DMS 273 (cell line): ENCODE results near the gene APMAP.

Experiments used
- DNase-seq: peaks from one replicate; lab custom pipeline; 2025; ENCODE audit not compliant: unreplicated experiment; lab: John Stamatoyannopoulos, UW

Gene APMAP, protein sequence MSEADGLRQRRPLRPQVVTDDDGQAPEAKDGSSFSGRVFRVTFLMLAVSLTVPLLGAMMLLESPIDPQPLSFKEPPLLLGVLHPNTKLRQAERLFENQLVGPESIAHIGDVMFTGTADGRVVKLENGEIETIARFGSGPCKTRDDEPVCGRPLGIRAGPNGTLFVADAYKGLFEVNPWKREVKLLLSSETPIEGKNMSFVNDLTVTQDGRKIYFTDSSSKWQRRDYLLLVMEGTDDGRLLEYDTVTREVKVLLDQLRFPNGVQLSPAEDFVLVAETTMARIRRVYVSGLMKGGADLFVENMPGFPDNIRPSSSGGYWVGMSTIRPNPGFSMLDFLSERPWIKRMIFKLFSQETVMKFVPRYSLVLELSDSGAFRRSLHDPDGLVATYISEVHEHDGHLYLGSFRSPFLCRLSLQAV

DNA sequence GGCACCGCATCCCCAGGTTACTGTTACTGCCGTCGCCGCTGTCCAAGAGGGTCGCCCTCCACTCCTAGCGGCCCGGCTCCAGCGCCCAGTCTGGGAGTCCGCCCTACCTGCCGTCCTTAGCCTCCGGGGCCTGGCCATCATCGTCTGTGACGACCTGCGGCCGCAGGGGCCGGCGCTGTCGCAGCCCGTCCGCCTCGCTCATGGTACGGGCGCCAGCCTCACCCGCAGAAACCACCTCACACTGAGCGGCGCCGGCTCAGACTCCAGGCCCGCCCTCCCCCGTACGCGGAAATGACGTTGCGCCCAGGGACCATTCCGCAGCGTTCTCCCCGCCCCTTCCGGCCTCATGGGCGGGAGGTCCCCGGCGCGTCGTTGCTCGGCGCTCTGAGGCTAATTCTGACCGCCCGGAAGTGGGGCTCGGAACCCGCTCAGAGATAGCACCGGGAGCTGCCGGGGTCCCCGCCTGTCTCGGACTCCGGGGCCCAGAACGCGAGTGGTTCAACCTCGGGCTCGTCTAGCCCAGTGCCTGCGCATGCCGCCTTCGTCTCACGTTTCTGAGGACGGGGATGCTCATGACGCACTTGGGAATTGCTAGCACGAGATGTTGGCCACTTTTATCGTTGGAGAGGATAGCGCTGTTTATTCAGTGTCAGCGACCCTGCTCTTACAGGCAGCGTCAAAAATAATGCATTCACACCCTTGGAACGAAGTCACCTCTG is at the start of gene APMAP:
TSS of gene APMAP (minus strand) at position 265 of the 719 bp plus-strand sequence. CDS start at position 202, 63 bp downstream.
- peak; percentile 97 for DNase-seq

DNA sequence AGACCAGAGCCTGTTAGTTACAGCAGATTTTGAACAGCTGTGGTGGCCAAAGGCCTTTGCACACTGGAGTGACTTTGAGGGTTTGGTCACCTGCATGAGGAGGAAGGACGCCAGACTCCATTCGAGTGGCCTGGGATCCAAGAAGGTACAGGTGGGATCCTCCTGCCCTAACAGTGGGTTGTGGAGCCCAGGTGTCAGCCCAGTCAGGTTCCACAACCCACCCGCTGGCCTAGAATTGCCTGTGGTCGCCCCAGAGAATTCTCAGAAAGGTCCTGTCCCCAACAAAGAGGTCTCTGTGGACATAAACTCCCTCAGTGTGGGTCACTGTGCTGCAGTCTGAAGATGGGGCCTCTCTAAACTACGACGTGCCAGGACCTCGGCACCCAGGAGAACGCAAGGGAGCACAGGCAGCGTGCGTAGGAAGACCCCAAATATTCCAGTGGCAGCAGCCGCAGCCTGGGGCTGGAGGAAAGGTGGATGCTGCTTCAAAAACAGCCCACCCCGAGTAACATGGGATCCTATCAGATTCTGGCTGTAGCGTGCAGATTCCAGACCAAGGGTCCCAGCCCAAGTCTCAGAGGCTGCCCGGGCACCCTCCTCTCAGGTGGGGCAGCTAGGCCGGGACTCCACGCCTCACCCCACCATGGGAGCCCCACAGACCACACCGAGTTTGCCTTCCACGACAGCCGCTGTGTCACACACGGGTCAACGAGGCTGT is 49.4 kb upstream of the APMAP start:
- no peak for DNase-seq

DNA sequence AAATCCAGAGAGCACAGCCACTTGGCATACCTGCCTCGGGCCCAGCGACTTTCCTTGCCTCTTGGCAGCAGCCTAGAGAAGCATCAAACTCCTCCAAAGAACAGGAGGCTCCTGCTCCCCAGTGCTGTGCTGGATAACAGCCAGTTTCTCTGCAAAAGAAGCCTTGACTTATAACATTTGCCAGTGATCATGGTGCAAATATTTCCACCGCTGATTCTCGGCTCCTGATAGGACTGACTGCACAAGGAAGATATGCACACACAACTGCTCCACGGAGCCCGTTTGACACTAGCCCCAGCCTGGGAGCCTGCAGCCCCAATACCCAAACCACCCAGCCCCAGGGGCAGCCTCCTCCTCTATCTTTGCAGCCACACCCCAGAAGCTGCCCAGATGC is 47.9 kb upstream of the APMAP start:
- peak; percentile 59 for DNase-seq

DNA sequence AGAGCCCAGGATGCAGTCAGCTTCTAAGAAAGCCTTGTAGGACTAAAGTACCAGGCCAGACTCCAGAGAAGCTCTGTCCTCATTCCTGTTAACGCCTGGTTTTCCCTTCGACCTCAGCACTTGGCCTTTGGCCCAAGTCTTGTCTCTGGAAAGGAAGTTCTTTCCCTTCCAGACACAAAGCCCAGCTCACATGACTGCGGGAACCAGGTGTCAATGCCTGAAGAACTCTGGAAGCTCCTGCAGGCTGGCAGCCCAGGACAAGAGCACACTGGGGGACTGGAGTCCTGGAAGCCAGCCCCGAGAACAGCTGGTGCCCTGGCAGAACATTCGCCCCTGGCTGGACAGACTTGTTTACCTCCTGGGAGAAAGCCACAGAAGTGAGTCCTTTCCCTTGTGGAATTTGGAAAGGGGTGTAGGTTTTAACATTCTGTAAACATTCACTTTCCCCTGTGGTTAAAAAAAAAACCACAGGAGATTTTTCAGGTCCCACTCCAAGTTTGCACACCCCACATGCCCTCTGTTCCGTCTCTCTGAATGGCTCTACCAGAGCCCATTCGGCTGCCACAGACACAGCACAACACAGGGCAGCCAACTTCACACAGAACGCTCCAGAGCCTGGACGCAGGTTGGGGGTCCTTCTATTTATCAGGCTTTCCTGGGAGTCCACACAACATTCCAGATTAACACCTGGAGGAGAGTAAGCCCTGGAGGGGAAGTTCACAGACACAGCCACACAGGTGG is 47.3 kb upstream of the APMAP start:
- DNase-seq: peak; percentile 95

DNA sequence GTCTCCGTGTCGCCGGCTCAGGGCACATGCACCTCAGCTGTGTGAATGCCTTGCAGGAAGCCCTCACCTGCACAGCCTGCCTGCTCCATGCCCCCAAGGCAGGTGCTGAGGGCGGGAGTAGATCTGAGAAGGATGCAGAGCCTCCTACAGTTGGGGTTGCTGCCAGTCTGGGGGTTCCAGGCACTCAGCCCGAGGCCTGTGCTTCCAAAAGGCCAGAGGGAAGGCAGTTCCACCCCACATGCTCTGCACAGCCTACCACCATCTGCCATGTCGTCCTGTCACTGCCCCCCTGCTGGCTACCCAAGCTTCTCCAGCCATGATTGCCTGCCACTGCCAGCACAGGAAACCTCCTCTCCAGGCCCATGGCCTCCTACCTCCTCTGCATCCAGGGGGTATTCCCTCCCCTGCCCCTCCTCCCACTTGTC is 46.1 kb upstream of the APMAP start:
- peak; percentile 76 for DNase-seq

DNA sequence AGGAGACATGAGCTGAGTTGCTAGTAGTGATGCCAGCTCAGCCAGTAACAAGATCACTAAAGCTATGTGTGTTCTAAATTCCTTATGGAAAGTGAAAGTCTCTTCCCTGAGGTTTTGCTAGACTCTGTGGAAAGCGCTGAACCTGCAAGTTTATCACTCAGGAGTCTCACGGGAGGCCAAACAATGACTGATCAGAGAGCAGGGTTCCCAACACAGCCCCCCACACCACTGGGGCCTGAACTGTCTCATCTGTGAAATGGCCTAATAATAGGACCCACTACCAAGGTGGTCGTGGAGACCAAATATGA is 45.5 kb upstream of the APMAP start:
- no peak for DNase-seq

DNA sequence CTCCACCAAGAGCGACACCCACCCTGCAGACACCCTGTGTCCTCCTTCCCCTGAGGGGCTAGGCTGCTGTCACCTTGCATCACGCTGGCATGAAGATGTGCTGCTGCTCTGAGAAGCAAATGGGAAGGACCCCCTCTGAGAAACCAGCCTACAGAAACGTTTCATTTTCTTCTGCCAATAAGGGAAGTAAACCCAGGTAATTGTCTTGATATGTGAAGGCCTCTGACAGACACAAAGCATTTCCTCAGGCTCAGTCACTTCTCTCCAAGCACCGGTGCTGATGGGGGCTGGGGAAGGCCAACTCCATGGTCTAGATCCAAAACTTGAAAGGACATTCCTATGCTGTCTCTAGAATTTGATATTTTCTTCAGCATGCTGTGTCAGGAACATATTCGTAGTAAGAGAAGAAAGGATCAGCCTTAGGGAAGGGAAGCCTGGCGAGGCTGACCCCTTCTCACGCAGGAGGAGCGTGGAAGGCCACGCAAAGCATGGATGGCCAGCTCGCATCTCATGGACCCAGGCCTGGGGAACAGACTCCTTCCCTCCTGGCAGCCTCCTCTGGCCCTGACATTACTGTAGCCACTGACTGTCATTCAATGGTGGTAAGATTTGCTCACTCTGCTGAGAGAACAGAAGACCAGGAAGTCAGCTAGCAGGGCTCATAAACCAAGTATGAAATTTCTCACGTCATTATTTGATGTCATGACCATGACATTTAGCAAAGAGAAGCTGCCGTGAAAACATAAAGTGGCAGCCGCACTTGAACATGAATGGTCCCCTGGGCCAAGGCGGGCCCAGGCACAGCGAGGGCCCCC is 44.9 kb upstream of the APMAP start:
- DNase-seq: no peak

DNA sequence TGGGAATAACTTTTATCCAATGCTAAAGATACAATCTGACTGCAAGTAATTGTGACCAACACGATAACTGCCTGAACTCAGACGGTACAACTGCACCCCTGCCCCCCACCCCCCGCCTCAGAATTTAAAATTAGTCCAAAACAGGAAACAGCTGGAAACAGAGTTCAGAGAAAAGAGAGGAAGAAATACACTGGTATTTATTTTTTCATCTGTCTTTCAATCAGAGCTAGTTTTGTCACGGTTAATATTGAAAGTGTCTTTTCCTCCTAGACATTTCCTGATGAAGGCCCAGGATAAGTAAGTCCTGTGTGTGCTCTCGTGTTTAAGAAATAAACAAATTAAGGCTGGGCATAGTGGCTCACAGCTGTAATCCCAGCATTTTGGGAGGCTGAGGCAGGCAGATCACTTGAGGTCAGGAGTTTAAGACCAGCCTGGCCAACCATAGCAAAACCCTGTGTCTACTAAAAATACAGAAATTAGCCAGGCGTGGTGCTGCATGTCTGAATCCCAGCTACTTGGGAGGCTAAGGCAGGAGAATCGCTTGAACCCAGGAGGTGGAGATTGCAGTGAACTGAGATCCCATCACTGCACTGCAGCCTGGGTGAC is 43.9 kb upstream of the APMAP start:
- no peak for DNase-seq

DNA sequence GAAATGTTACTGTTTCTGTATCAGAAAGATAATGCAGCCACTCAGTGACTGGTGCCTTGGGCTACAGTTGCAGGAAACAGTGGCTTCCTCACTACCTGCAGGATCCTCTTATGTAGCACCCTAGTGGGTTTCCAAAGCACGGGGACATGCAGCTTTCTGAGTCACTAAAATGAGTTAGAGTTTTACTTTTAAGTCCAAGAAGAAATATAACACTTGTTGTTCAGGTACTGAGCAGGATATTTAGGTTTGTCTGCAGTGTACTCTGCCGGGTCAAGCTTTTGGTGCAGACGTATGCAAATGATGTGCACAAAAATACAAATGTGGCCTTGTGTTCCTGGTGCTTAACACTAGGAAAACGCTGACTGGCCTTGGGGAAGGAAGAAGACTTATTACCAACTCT is 43.4 kb upstream of the APMAP start:
- DNase-seq: no peak

DNA sequence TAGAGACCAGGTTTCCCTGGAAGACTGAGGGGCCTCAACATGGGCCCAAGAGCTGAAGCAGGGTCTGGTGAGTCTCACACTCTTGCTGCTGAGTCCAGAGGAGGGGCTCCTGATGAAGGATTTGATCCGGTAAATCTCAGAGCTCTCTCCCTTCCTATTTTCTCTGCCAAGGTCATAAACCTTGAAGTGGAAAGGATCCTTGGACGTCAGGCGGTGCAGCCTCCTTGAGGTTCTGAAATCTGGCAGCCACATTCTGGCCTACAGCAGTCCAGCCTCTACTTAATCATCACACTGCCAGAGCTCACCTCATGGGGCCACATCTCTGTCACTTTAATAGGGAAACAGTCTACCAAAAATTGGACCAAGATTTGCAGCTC is 41.4 kb upstream of the APMAP start:
- DNase-seq: no peak

DNA sequence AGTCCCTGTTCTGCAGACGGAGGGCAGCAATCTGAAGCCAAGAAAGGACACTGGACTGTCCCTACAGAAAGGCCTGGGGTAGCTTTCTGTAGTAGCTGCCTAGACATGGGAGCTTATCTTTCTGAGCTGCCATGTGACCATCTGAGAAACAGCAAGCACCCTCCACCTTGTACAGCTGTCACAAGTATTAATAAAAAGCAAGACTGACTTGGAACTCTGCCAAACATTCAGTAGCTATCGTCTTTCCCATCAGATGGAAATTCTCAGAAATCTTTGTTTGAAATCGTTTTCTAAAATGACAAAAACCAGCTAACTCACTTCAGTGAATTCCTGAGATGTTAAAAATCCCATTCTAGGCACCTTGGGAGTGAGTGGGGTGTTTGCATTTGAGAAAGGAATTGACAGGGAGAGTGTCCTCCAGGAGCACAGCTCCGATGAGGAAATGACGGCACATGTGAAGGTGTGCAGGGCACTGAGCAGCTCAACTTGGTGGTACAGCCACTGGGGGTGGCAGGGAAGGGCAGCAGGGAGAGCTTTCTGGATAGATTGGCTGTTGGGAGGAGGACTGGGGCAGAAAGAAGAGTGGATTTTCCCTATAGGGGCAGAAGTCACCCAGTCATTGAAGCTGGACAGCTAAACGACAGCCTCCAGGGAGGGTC is 40.8 kb upstream of the APMAP start:
- DNase-seq: peak; percentile 75

DNA sequence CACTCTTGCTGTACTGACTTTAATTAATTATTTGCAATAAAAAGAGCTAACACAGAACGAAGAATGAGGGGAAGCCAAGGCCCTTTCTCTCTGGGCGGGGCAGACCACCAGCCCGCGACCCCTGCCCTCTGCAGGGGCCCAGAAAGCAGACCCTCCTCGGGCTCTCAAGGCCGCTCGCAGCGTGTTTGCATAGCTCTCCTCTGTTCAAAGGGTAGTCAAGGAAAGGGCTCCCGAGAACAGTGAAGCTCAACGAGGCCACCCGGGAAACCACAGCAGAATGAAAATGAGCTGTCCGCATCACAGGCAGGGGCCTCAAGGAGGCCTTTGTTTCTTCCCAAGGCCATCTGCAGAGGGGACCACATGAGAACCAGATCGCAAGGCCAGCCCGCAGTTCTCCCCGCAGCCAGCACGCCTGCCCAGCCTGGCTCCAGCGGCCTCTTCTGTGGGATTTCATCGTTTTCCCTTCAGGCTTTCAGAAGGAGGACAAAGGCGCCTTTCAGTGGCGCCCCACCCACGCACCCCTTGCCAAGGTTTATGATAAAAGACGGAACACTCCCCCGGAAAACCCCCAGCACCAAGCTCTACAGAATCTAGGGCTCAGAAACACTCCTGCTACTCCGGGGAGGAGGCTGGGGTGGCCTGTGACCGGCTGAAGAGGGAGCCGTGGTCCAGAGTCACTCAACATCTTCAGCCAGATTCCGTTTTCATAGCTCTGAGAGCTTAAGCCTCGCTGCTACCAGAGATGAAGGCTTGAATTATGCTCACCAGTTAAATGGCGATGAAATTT is 40.1 kb upstream of the APMAP start:
- no peak for DNase-seq

DNA sequence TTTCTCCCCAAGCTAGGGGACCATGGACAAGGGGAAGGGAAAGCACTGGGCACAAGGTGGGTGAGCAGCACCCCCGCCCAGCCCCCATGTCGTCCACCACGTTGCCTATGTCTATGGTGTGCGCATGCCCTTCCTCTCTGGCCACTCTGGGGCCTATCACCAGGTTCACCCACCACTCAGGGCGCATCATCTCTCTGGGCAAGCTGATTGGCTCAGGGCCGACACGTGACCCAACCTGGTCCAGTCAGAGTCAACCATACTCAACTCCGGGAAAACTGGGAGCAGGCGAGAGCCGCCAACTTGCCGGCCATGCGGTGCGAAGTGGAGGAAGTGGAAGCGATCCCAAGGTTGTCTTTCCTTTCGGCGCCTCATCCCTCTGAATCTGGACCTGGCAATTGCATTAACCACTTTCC is 39.5 kb upstream of the APMAP start:
- DNase-seq: no peak

DNA sequence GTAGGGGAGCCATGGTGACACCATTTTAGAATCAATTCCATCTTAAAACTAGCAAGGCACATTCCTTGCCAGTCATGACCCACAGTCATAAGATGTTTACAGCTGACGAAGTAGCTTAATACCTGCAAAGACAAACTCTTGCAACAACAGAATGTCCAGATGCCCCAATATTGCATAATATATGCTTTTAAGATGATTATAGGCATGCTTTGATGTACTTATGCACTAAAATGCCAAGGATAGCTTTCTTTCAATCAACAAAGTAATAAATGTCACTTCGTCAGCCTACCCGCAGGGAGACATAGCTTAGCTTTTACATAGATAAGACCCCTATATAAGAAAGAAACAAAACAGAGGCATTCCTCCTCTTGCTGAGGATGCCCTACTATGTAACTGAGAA is 38.7 kb upstream of the APMAP start:
- no peak for DNase-seq

DNA sequence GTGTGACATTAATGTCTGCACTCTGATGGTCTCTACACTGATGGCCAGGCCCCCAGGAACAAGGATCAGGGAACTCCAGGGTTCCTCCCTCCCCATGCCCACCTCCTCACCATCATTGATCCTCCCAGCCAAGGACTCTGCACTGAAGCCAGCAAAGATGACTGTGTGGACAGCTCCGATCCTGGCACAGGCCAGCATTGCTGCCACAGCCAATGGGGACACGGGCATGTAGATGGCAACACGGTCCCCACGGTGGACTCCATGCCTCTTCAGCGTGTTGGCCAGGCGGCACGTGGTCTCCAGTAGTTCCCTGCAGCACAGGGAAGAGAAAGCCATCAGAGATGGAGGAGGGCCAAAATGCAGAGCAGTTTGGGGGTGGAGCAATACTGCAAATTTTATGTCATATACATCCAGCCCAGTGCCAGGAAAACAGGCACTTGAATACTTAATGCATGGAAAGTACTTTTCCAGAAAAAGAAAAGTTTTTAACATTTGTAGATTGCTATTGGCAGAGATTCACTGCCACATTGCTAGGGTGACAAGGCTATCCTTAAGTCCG is 38.2 kb upstream of the APMAP start:
- DNase-seq: no peak

DNA sequence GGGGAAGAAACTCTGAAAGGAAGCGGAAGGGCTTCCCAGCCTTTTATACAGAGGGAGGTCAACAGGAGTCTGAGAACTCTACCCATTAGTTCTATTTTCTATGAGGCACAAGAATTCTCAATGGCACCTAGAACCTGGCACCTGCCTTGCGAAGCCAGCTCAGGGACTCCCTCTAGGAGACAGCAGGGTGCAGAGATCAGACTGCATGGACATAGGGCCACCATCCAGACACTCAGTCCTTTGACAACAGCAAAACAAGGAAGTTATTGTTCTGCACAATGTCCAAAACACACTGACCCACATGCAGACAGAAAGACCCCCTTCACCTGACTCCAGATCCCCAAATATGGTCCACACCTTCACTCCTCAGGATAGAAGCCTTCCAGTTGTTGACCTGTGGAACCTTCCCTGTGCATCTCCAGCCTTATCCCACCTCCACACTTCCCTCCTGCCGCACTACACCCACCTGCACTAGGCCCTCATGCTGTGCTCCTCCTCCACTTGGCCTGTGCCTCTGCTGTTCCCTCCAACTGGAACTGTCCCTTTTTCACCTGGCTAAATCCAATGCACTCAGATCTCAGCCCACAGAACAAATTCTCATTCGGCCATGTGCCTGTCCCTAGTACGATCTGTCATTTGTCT is 37.6 kb upstream of the APMAP start:
- DNase-seq: no peak

DNA sequence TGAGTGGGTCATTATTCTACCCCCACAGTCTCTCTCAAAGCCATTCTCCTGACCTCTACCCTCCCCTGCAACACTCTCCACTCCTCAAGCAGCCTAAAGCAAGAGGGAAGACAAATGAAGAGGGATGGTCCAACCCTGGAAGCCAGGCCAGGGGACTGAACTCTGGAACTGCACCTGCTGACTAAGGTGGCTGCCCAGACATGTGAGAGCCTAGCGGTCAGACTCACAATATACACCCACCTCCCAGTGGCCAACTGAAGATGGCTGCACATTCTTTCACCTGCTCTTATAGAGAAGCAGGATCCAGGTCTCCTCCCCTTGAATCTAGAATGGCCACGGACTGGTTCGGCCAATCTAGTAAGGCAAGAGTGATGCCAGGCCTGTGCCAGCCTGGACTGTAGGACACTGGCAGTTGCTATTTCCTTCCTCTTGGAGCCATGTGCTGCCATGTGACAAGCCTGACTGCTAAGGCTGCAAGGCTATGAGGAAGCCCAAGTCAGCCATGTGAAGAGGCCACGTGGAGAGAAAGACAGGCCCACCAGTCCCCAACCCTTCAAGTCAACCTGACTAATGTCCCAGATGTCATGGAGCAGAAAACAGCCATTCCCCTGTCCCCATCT is 33.5 kb upstream of the APMAP start:
- DNase-seq: no peak
